HepG2 (cell line): ENCODE results near the gene FCHO1. TPM values are rescaled to one million over a fixed set of nuclear protein-coding genes. Genes with fewer than 3 reads are reported as not detected.
A peak's percentile ranks its signal among the peaks of the same experiment; 100 is the strongest.

Source experiments
- ATM ChIP-seq: fragments of 450-650 bp; IDR thresholded peaks from 2 replicates; pipeline ENCODE4 v1.7.1; 2017; ENCODE audit warnings: mild to moderate bottlenecking, borderline replicate concordance
- CREB1 ChIP-seq, 2 experiments: fragments of 450-650 bp in 1 of 2; IDR thresholded peaks; 2 replicates each; pipeline ENCODE4 v1.6.1; 2016 to 2017; ENCODE audit warnings: control low read depth in 1 of 2, mild to moderate bottlenecking in 1 of 2, missing compliant biosample characterization in 1 of 2, missing genetic modification characterization in 1 of 2
- CTCF ChIP-seq: sonication (generic); formaldehyde crosslinking; IDR thresholded peaks from 2 replicates; pipeline ENCODE4 v1.5.0; 2020; ENCODE audit warnings: mild to moderate bottlenecking, missing genetic modification reagents, moderate library complexity
- NCOA2 ChIP-seq: sonication (generic); formaldehyde crosslinking; IDR thresholded peaks from 2 replicates; pipeline ENCODE4 v1.8.0; 2022; ENCODE audit warnings: inconsistent platforms
- SMARCC2 ChIP-seq: fragments of 450-650 bp; IDR thresholded peaks from 2 replicates; pipeline ENCODE4 v1.6.1; 2017; ENCODE audit warnings: antibody characterized with exemption, mild to moderate bottlenecking
- SMC3 ChIP-seq: IDR thresholded peaks from 2 replicates; pipeline ENCODE4 v1.6.1; 2011; ENCODE audit warnings: low read length, improper control_type of control experiment
- SRF ChIP-seq: IDR thresholded peaks from 2 replicates; pipeline ENCODE4 v1.6.1; 2011; ENCODE audit warnings: mild to moderate bottlenecking, low read depth, low read length, moderate library complexity
- XRCC5 ChIP-seq: fragments of 200-400 bp; formaldehyde crosslinking; optimal IDR thresholded peaks from 2 replicates; pipeline ENCODE3; 2017; ENCODE audit warnings: mild to moderate bottlenecking, low read length
- ZBTB7B ChIP-seq: sonication (generic); formaldehyde crosslinking; IDR thresholded peaks from 2 replicates; pipeline ENCODE4 v1.4.0; 2020; ENCODE audit warnings: missing genetic modification reagents
- ZNF124 ChIP-seq: sonication (generic); formaldehyde crosslinking; IDR thresholded peaks from 2 replicates; pipeline ENCODE4 v1.4.0; 2020; ENCODE audit warnings: missing genetic modification reagents
- ZNF484 ChIP-seq: sonication (generic); formaldehyde crosslinking; IDR thresholded peaks from 2 replicates; pipeline ENCODE4 v1.5.1; 2020; ENCODE audit warnings: mild to moderate bottlenecking, low read depth, missing genetic modification reagents, borderline replicate concordance
- ZNF569 ChIP-seq: sonication (generic); formaldehyde crosslinking; IDR thresholded peaks from 2 replicates; pipeline ENCODE4 v1.5.0; 2020; ENCODE audit warnings: mild to moderate bottlenecking, missing genetic modification reagents, moderate library complexity, borderline replicate concordance
- ZNF577 ChIP-seq: sonication (generic); formaldehyde crosslinking; IDR thresholded peaks from 2 replicates; pipeline ENCODE4 v1.4.0; 2020; ENCODE audit warnings: mild to moderate bottlenecking, low read depth, missing genetic modification reagents, borderline replicate concordance
- ZNF670 ChIP-seq: sonication (generic); formaldehyde crosslinking; IDR thresholded peaks from 2 replicates; pipeline ENCODE4 v1.8.0; 2022; ENCODE audit warnings: mild to moderate bottlenecking, missing genetic modification reagents, borderline replicate concordance
- ZNF703 ChIP-seq: sonication (generic); formaldehyde crosslinking; IDR thresholded peaks from 2 replicates; pipeline ENCODE4 v1.5.1; 2020; ENCODE audit warnings: missing genetic modification reagents, mild to moderate bottlenecking, moderate library complexity, borderline replicate concordance
- ZNF841 ChIP-seq: sonication (generic); formaldehyde crosslinking; IDR thresholded peaks from 2 replicates; pipeline ENCODE4 v1.8.1; 2023; ENCODE audit warnings: missing genetic modification reagents, borderline replicate concordance
- polyA plus RNA-seq, 8 experiments: library from polyadenylated mRNA; depleted of rRNA in 3 of 8; stranded (reverse) in 7 of 8; unstranded in 1 of 8; fragments of >200 nt; fragmentation: Illumina TruSeq in 4 of 8; extraction: Trizol in 4 of 8; gene quantifications; 2 replicates each; pipeline versions ENCODE4 v1.2.1 to v1.2.3, GENCODE V29; 2011 to 2016; ENCODE audit warnings: low read depth in 4 of 8, missing spikeins in 1 of 8, mixed read lengths in 1 of 8; ENCODE audit not compliant: insufficient read depth in 1 of 8
- total RNA-seq, 5 experiments: library from RNA; depleted of rRNA; stranded (reverse); fragments of >200 nt; fragmentation: Illumina TruSeq; extraction: Trizol; gene quantifications; 2 replicates each; pipeline ENCODE4 v1.2.3, GENCODE V29; 2016; ENCODE audit warnings: low read depth in 1 of 5
- TF ChIP-seq, protein P1 (sequence below): sonication (generic); formaldehyde crosslinking; IDR thresholded peaks from 2 replicates; pipeline ENCODE4 v1.5.0; 2020; ENCODE audit warnings: missing genetic modification reagents, mild to moderate bottlenecking, borderline replicate concordance
- TF ChIP-seq, protein P2 (sequence below): sonication (generic); formaldehyde crosslinking; IDR thresholded peaks from 2 replicates; pipeline ENCODE4 v1.5.0; 2020; ENCODE audit warnings: mild to moderate bottlenecking, missing genetic modification reagents
- TF ChIP-seq, protein P3 (sequence below): sonication (generic); formaldehyde crosslinking; IDR thresholded peaks from 2 replicates; pipeline ENCODE4 v1.5.1; 2020; ENCODE audit warnings: mild to moderate bottlenecking, missing genetic modification reagents, borderline replicate concordance

Gene FCHO1
- total and polyA plus RNA-seq, 2 of the 13 experiments (the other 11 are each of a cell fraction or from before 2014, with no cell fraction given), result 1.3 to 3.1 TPM

- no peak for TF ChIP-seq ATM
- no peak for TF ChIP-seq ZNF577 (CRISPR knock-in tag)
- no peak for TF ChIP-seq SMC3
- TF ChIP-seq, protein P1, sequence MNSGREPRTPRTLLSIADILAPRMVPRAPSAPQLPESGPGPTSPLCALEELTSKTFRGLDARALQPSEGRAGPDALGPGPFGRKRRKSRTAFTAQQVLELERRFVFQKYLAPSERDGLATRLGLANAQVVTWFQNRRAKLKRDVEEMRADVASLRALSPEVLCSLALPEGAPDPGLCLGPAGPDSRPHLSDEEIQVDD (CRISPR knock-in tag), result no peak
- no peak for TF ChIP-seq XRCC5
- TF ChIP-seq, protein P2, sequence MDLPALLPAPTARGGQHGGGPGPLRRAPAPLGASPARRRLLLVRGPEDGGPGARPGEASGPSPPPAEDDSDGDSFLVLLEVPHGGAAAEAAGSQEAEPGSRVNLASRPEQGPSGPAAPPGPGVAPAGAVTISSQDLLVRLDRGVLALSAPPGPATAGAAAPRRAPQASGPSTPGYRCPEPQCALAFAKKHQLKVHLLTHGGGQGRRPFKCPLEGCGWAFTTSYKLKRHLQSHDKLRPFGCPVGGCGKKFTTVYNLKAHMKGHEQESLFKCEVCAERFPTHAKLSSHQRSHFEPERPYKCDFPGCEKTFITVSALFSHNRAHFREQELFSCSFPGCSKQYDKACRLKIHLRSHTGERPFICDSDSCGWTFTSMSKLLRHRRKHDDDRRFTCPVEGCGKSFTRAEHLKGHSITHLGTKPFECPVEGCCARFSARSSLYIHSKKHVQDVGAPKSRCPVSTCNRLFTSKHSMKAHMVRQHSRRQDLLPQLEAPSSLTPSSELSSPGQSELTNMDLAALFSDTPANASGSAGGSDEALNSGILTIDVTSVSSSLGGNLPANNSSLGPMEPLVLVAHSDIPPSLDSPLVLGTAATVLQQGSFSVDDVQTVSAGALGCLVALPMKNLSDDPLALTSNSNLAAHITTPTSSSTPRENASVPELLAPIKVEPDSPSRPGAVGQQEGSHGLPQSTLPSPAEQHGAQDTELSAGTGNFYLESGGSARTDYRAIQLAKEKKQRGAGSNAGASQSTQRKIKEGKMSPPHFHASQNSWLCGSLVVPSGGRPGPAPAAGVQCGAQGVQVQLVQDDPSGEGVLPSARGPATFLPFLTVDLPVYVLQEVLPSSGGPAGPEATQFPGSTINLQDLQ (CRISPR knock-in tag), result no peak
- TF ChIP-seq ZNF484 (CRISPR knock-in tag), result no peak
- no peak for TF ChIP-seq ZNF841 (CRISPR knock-in tag)
- TF ChIP-seq ZBTB7B (CRISPR knock-in tag), result peak; percentile 41; the same call in 1 of the 2 replicates
- TF ChIP-seq SMARCC2, result no peak
- no peak for TF ChIP-seq ZNF703
- TF ChIP-seq CTCF (CRISPR knock-in tag), result peak; percentile 23; the same call in 1 of the 2 replicates
- TF ChIP-seq ZNF569 (CRISPR knock-in tag), result no peak
- TF ChIP-seq ZNF124, result no peak
- no peak for TF ChIP-seq ZNF670 (CRISPR knock-in tag)
- no peak for TF ChIP-seq CREB1 (IDR thresholded peaks at IDR 0.05)
- TF ChIP-seq CREB1 (CRISPR knock-in tag; IDR thresholded peaks at IDR 0.05), result no peak
- TF ChIP-seq SRF, result no peak
- TF ChIP-seq, protein P3, sequence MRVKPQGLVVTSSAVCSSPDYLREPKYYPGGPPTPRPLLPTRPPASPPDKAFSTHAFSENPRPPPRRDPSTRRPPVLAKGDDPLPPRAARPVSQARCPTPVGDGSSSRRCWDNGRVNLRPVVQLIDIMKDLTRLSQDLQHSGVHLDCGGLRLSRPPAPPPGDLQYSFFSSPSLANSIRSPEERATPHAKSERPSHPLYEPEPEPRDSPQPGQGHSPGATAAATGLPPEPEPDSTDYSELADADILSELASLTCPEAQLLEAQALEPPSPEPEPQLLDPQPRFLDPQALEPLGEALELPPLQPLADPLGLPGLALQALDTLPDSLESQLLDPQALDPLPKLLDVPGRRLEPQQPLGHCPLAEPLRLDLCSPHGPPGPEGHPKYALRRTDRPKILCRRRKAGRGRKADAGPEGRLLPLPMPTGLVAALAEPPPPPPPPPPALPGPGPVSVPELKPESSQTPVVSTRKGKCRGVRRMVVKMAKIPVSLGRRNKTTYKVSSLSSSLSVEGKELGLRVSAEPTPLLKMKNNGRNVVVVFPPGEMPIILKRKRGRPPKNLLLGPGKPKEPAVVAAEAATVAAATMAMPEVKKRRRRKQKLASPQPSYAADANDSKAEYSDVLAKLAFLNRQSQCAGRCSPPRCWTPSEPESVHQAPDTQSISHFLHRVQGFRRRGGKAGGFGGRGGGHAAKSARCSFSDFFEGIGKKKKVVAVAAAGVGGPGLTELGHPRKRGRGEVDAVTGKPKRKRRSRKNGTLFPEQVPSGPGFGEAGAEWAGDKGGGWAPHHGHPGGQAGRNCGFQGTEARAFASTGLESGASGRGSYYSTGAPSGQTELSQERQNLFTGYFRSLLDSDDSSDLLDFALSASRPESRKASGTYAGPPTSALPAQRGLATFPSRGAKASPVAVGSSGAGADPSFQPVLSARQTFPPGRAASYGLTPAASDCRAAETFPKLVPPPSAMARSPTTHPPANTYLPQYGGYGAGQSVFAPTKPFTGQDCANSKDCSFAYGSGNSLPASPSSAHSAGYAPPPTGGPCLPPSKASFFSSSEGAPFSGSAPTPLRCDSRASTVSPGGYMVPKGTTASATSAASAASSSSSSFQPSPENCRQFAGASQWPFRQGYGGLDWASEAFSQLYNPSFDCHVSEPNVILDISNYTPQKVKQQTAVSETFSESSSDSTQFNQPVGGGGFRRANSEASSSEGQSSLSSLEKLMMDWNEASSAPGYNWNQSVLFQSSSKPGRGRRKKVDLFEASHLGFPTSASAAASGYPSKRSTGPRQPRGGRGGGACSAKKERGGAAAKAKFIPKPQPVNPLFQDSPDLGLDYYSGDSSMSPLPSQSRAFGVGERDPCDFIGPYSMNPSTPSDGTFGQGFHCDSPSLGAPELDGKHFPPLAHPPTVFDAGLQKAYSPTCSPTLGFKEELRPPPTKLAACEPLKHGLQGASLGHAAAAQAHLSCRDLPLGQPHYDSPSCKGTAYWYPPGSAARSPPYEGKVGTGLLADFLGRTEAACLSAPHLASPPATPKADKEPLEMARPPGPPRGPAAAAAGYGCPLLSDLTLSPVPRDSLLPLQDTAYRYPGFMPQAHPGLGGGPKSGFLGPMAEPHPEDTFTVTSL (CRISPR knock-in tag), result no peak
- peak; percentile 71 for TF ChIP-seq NCOA2 (CRISPR knock-in tag)
These were observed 13.9 kb downstream of the FCHO1 start (continued) for GRCh38 chr19:17765069-17765618.
